K562 (cell line): ENCODE measurements around the gene ZNF865. TPM values are rescaled to one million over a fixed set of nuclear protein-coding genes. Genes with fewer than 3 reads are reported as not detected.
A peak's percentile ranks its signal among the peaks of the same experiment; 100 is the strongest.

Source experiments
- ATF2 ChIP-seq: sonication (generic); formaldehyde crosslinking; IDR thresholded peaks from 2 replicates; pipeline ENCODE4 v1.8.1; 2022; ENCODE audit warnings: missing genetic modification reagents
- CHCHD3 ChIP-seq: fragments of 250-450 bp; sonication (Bioruptor Pico); IDR thresholded peaks from 2 replicates; pipeline ENCODE4 v2.1.2; 2022; ENCODE audit warnings: mild to moderate bottlenecking
- CHD1 ChIP-seq: fragments of 200-600 bp; sonication (generic); IDR thresholded peaks from one replicate; pipeline ENCODE4 v1.6.1; 2012; ENCODE audit warnings: mild to moderate bottlenecking, moderate library complexity, low read length, inconsistent platforms
- ELF2 ChIP-seq: fragments of 250-450 bp; sonication (Bioruptor Pico); IDR thresholded peaks from 2 replicates; pipeline ENCODE4 v1.5.0; 2021; ENCODE audit warnings: mild to moderate bottlenecking
- MLX ChIP-seq, 2 experiments: fragments of 450-650 bp in 1 of 2; sonication (generic) in 1 of 2; formaldehyde crosslinking; conservative IDR thresholded peaks; 2 replicates each; pipeline versions ENCODE4 v1.4.0 to v1.8.1; 2020 to 2022; ENCODE audit warnings: mild to moderate bottlenecking in 1 of 2, missing genetic modification reagents in 1 of 2
- MYBL2 ChIP-seq, 2 experiments: fragments of 450-650 bp in 1 of 2; sonication (generic) in 1 of 2; formaldehyde crosslinking in 1 of 2; IDR thresholded peaks; 2 replicates each; pipeline versions ENCODE4 v1.6.1 to v1.8.1; 2017 to 2022; ENCODE audit warnings: borderline replicate concordance in 1 of 2, inconsistent platforms in 1 of 2, low read depth in 1 of 2, mild to moderate bottlenecking in 1 of 2, missing genetic modification reagents in 1 of 2, moderate library complexity in 1 of 2
- RBM15 ChIP-seq: fragments of 200-400 bp; formaldehyde crosslinking; IDR thresholded peaks from 2 replicates; pipeline ENCODE4 v1.6.1; 2018; ENCODE audit warnings: mild to moderate bottlenecking, low read length, moderate library complexity; ENCODE audit not compliant: insufficient read depth
- SP1 ChIP-seq: sonication (generic); formaldehyde crosslinking; IDR thresholded peaks from 2 replicates; pipeline ENCODE4 v1.8.1; 2022; ENCODE audit warnings: mild to moderate bottlenecking, missing genetic modification reagents
- SREBF1 ChIP-seq: fragments of 150-350 bp; IDR thresholded peaks from 2 replicates; pipeline ENCODE4 v1.6.1; 2014; ENCODE audit warnings: antibody characterized with exemption, low read depth, low read length, borderline replicate concordance
- U2AF2 ChIP-seq: fragments of 200-400 bp; formaldehyde crosslinking; optimal IDR thresholded peaks from 2 replicates; pipeline ENCODE3; 2017; ENCODE audit warnings: low read depth, mild to moderate bottlenecking, low read length
- VEZF1 ChIP-seq: fragments of 200-800 bp; sonication (Bioruptor generic); IDR thresholded peaks from 2 replicates; pipeline ENCODE4 v1.6.1; 2017; ENCODE audit warnings: missing genetic modification characterization, missing compliant biosample characterization
- ZNF224 ChIP-seq: sonication (generic); formaldehyde crosslinking; IDR thresholded peaks from 2 replicates; pipeline ENCODE4 v1.8.0; 2022; ENCODE audit warnings: mild to moderate bottlenecking, missing genetic modification reagents
- ZNF263 ChIP-seq: sonication (generic); formaldehyde crosslinking; IDR thresholded peaks from 2 replicates; pipeline ENCODE4 v1.8.0; 2022; ENCODE audit warnings: mild to moderate bottlenecking, missing genetic modification reagents, borderline replicate concordance
- ZNF347 ChIP-seq: fragments of 450-650 bp; formaldehyde crosslinking; IDR thresholded peaks from 2 replicates; pipeline ENCODE4 v1.4.0; 2020; ENCODE audit warnings: low read depth, mild to moderate bottlenecking, moderate library complexity
- ZNF592 ChIP-seq: fragments of 450-650 bp; IDR thresholded peaks from 2 replicates; pipeline ENCODE4 v1.6.1; 2017; ENCODE audit warnings: antibody characterized with exemption, mild to moderate bottlenecking
- ZZZ3 ChIP-seq: fragments of 450-650 bp; IDR thresholded peaks from 2 replicates; pipeline ENCODE4 v1.6.1; 2016; ENCODE audit warnings: antibody characterized with exemption, mild to moderate bottlenecking, moderate library complexity
- polyA plus RNA-seq, 8 experiments: library from polyadenylated mRNA; depleted of rRNA in 4 of 8; stranded (reverse) in 5 of 8; unstranded in 3 of 8; fragments of >200 nt; fragmentation: Nextera tagmentation in 2 of 8; fragmentation: Illumina TruSeq in 1 of 8; extraction: Ambion mirVana in 2 of 8; extraction: Trizol in 1 of 8; gene quantifications; 2 replicates each; pipeline versions ENCODE4 v1.2.1 to v1.2.3, GENCODE V29; 2011 to 2014; ENCODE audit warnings: inconsistent platforms in 1 of 8, missing spikeins in 1 of 8
- total RNA-seq, 7 experiments: library from RNA; depleted of rRNA in 6 of 7; stranded (reverse); fragments of >200 nt in 6 of 7; fragmentation: Illumina TruSeq in 2 of 7; extraction: Trizol in 2 of 7; gene quantifications; 2 replicates each; pipeline versions ENCODE4 v1.2.1 to v1.2.3, GENCODE V29; 2011 to 2021; ENCODE audit warnings: low replicate concordance in 1 of 7
- TF ChIP-seq, protein P1 (sequence below), 3 experiments: fragments of 200-800 bp in 1 of 3; sonication (Bioruptor generic) in 1 of 3; sonication (generic) in 1 of 3; formaldehyde crosslinking in 1 of 3; IDR thresholded peaks; 2 replicates each; pipeline versions ENCODE4 v1.6.1 to v1.8.0; 2016 to 2022; ENCODE audit warnings: mild to moderate bottlenecking in 2 of 3, missing compliant biosample characterization in 2 of 3, missing genetic modification characterization in 2 of 3, missing genetic modification reagents in 1 of 3

Gene ZNF865
- total and polyA plus RNA-seq, 9 of the 15 experiments (the other 6 are each of a cell fraction or from before 2014, with no cell fraction given), result 0.40 to 18.8 (median 1.6) TPM; not detected in 2

- TF ChIP-seq SP1 (CRISPR knock-in tag), result peak; percentile 80
- TF ChIP-seq ZNF592, result peak; percentile 86
- TF ChIP-seq ZNF224, result no peak
- TF ChIP-seq ZZZ3, result peak; percentile 79; the same call in 1 of the 2 replicates
- no peak for TF ChIP-seq ZNF347 (CRISPR knock-in tag)
- no peak for TF ChIP-seq CHD1
- no peak for TF ChIP-seq ATF2 (CRISPR knock-in tag)
- TF ChIP-seq MYBL2 (IDR thresholded peaks at IDR 0.05; ENCODE audit: low read depth), result no peak
- no peak for TF ChIP-seq MYBL2 (CRISPR knock-in tag; IDR thresholded peaks at IDR 0.05; ENCODE audit: borderline replicate concordance)
- no peak for TF ChIP-seq SREBF1
- no peak for TF ChIP-seq CHCHD3 (CRISPR knock-in tag)
- no peak for TF ChIP-seq MLX (CRISPR knock-in tag; conservative IDR thresholded peaks at IDR 0.05)
- peak; percentile 69; the same call in 1 of the 2 replicates for TF ChIP-seq ZNF263 (CRISPR knock-in tag)
- TF ChIP-seq U2AF2, result no peak
- TF ChIP-seq, protein P1, sequence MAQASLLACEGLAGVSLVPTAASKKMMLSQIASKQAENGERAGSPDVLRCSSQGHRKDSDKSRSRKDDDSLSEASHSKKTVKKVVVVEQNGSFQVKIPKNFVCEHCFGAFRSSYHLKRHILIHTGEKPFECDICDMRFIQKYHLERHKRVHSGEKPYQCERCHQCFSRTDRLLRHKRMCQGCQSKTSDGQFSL (CRISPR knock-in tag; IDR thresholded peaks at IDR 0.05), result peak; percentile 55; the same call in 1 of the 2 replicates
- TF ChIP-seq, protein P1 (tag; IDR thresholded peaks at IDR 0.05), result no peak
- TF ChIP-seq VEZF1 (CRISPR knock-in tag), result peak; percentile 58
- TF ChIP-seq RBM15, result no peak
- TF ChIP-seq ELF2 (CRISPR knock-in tag), result peak; percentile 98
These were observed 48.3 kb downstream of the ZNF865 start (continued) for GRCh38 chr19:55653651-55654322.
